ENCODE results near the gene NT5M. TPM values are rescaled to one million over a fixed set of nuclear protein-coding genes. Genes with fewer than 3 reads are reported as not detected.

NT5M gene
- total RNA-seq, 1 donor from 2014 or later = 4.1 TPM

DNA sequence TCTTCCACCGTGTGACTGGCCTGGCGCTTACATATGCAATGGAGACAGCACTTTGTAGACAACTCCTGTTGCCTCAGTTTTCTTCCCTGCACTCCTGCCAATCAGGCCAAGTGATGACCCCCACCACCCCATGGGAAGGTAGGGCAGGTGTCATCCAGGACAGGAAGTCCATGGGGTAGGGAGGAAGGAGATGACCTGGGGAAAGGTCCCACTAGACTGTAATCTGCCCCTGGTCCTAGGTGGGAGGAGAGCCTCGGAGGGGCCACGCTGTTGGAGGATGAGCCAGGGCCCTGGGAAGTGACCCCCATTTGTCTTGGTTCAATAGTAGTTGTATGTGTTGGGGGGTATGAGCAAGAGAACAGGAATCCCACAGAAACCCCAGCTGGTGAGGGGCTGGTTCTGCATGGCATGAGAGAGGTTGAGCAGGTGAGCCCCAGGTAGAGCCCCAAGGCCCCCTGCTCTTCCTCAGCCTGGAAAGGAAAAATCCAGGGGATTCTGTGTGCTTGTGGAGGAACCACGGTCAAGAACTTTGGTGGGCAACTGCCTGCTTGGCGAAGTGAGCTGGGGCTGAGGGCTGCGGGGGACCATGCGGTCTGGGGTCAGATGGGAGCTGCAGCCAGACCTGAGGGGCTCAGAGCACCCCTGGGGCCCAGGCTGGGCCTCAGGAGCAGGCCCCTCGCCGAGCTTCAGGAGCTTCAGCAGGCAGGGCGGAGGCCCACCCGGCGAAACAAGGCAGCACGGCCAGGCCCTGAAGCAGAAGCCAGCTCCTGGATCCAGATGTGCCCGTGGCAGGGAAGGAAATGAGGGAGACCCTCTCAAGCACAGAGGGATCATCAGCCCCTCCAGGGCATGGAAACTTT lies 50.7 kb downstream of the NT5M start:
- Histone ChIP-seq H3K79me2 (ENCODE audit: low read depth) (no peaks in the 10 kb centered on the region), H3F3A (ENCODE audit: low read depth) (no peaks in the 10 kb centered on the region), H3K9ac (no peak overlapping the region), H3K27ac (no peak overlapping the region), H3K4me2 (no peak overlapping the region), H3K4me3 (no peak overlapping the region), H3K9me3 (ENCODE audit: low read depth) (no peaks in the 10 kb centered on the region), H3K36me3 (no peaks in the 10 kb centered on the region), H3K27me3 (no peaks in the 10 kb centered on the region), H4K20me1 (ENCODE audit: low read depth) (no peaks in the 10 kb centered on the region), H2AFZ (replicated peaks) (no peak overlapping the region), H3K4me1 (no peaks in the 10 kb centered on the region)
- Mint-ChIP-seq H3K4me3 (no peak overlapping the region), H3K9me3 (peaks cover 4% of the 10 kb centered on the region), H3K27ac (peak overlapping the region; percentile 85), H3K4me1 (peaks cover 21% of the 10 kb centered on the region), H3K36me3 (no peaks in the 10 kb centered on the region), H3K27me3 (ENCODE audit: insufficient read depth, low read depth) (peaks cover 2% of the 10 kb centered on the region)
- DNase-seq (ENCODE audit: low spot score) = no peak
- no peak for TF ChIP-seq EZH2phosphoT487 (IDR thresholded peaks at IDR 0.05)
- TF ChIP-seq, protein P1, sequence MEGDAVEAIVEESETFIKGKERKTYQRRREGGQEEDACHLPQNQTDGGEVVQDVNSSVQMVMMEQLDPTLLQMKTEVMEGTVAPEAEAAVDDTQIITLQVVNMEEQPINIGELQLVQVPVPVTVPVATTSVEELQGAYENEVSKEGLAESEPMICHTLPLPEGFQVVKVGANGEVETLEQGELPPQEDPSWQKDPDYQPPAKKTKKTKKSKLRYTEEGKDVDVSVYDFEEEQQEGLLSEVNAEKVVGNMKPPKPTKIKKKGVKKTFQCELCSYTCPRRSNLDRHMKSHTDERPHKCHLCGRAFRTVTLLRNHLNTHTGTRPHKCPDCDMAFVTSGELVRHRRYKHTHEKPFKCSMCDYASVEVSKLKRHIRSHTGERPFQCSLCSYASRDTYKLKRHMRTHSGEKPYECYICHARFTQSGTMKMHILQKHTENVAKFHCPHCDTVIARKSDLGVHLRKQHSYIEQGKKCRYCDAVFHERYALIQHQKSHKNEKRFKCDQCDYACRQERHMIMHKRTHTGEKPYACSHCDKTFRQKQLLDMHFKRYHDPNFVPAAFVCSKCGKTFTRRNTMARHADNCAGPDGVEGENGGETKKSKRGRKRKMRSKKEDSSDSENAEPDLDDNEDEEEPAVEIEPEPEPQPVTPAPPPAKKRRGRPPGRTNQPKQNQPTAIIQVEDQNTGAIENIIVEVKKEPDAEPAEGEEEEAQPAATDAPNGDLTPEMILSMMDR (IDR thresholded peaks at IDR 0.05) = no peak
- no peak for TF ChIP-seq EZH2 (IDR thresholded peaks at IDR 0.05)

DNA sequence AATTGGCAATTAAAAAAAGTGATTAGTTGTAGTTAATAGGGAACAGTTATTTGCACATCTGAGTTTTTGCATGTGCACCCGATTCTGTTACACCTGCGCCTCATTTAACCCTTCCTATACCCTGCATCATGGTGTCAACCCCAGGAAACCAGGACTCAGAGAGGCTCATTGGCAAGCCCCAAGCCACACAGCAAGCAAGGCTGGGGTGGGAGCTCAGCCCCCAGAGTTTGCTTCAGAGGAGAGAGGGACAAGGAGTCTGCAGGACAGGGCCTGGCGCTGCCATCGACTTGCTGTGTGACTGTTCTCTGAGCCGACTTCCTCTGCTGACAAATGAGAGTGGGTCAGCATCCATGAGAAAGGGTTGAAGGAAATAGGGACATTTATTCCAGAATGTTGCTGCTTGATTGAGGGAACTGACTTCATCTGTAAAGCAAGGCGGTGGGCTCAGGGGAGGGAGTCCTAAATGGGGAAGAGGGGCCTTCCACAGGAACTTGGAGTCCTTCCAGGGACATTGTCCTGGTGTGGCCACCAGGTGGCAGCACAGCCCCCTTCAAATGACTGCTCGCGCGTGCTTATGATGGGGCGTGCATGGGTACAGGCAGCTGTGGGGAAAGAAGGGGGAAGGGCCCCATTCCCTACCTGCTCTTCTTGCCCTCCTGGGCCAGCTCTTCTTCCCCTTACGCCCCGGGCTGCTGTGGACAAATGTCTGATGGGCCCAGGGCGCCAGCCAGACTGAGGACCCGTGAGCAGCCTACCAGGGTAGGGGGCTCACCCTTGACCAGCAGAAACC lies 51.6 kb downstream of the NT5M start:
- Histone ChIP-seq H2AFZ (replicated peaks) (peak overlapping the region; percentile 53), H3K27ac (no peak overlapping the region), H3K27me3 (no peaks in the 10 kb centered on the region), H3K4me3 (no peak overlapping the region), H3K4me2 (peak overlapping the region; percentile 46), H3K9me3 (ENCODE audit: low read depth) (no peaks in the 10 kb centered on the region), H3K4me1 (no peaks in the 10 kb centered on the region), H4K20me1 (ENCODE audit: low read depth) (no peaks in the 10 kb centered on the region), H3K79me2 (ENCODE audit: low read depth) (no peaks in the 10 kb centered on the region), H3K36me3 (no peaks in the 10 kb centered on the region), H3F3A (ENCODE audit: low read depth) (no peaks in the 10 kb centered on the region), H3K9ac (no peak overlapping the region)
- Mint-ChIP-seq H3K36me3 (no peaks in the 10 kb centered on the region), H3K4me1 (peaks cover 21% of the 10 kb centered on the region), H3K4me3 (peak overlapping the region; percentile 50), H3K27ac (peak overlapping the region; percentile 63), H3K9me3 (peaks cover 8% of the 10 kb centered on the region), H3K27me3 (ENCODE audit: insufficient read depth, low read depth) (peaks cover 2% of the 10 kb centered on the region)
- DNase-seq (ENCODE audit: low spot score) = peak; percentile 89
- no peak for TF ChIP-seq EZH2 (IDR thresholded peaks at IDR 0.05)
- no peak for TF ChIP-seq EZH2phosphoT487 (IDR thresholded peaks at IDR 0.05)
- TF ChIP-seq, protein P1 (IDR thresholded peaks at IDR 0.05) = peak; percentile 91

DNA sequence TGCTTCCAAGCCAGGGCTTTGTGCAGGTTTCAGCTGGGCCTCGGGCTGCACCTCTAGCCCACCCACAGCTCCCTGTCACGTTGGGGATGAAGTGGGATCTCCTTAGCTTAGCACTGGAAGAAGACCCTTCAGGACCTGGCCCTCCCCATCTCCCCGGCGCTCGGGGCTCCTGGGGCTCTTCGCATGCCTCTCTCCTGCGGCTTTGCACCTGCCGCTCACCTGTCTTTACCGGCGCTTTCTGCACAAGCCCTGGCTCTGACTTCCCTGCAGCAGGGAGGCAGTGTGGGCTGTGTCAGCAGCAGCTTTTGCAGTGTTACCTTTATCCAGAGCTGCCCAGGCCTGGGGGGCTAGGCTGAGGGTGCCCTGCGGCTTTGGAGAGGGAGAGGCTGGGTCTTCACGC lies 52.3 kb downstream of the NT5M start:
- H3K36me3 Mint-ChIP-seq = no peaks in the 10 kb centered on the region
- H3K4me1 Mint-ChIP-seq = peaks cover 19% of the 10 kb centered on the region
- Histone ChIP-seq H3K4me3 (no peak overlapping the region), H3K27me3 (no peaks in the 10 kb centered on the region), H3K4me1 (no peaks in the 10 kb centered on the region), H3F3A (ENCODE audit: low read depth) (no peaks in the 10 kb centered on the region), H3K9ac (no peak overlapping the region), H4K20me1 (ENCODE audit: low read depth) (no peaks in the 10 kb centered on the region), H3K4me2 (peak overlapping the region; percentile 46), H3K9me3 (ENCODE audit: low read depth) (no peaks in the 10 kb centered on the region), H3K27ac (no peak overlapping the region), H3K79me2 (ENCODE audit: low read depth) (no peaks in the 10 kb centered on the region), H2AFZ (replicated peaks) (no peak overlapping the region), H3K36me3 (no peaks in the 10 kb centered on the region)
- no peak for TF ChIP-seq EZH2 (IDR thresholded peaks at IDR 0.05)
- DNase-seq (ENCODE audit: low spot score) = no peak
- H3K9me3 Mint-ChIP-seq = peaks cover 12% of the 10 kb centered on the region
- H3K4me3 Mint-ChIP-seq = no peak overlapping the region
- peaks cover 2% of the 10 kb centered on the region for H3K27me3 Mint-ChIP-seq (ENCODE audit: insufficient read depth, low read depth)
- no peak overlapping the region for H3K27ac Mint-ChIP-seq
